HepG2 (cell line): ENCODE measurements around the gene CPS1. TPM values are rescaled to one million over a fixed set of nuclear protein-coding genes. Genes with fewer than 3 reads are reported as not detected.
A peak's percentile ranks its signal among the peaks of the same experiment; 100 is the strongest.

Experiments
- ATAC-seq: fragments of 200-7000 bp; cut with Tn5 transposase; 3 replicates; pipeline ENCODE4 v1.9.1; 2020; ENCODE audit warnings: mild to moderate bottlenecking, moderate library complexity
- BruUV-seq: library from RNA; stranded (reverse); fragments of 400-500 nt; replicated peaks from 2 replicates; lab custom pipeline; 2021; lab: Mats Ljungman, UMichigan
- CTCF ChIA-PET: fragments of 300-600 bp; formaldehyde crosslinking; extraction: SDS; loops from one replicate; lab custom pipeline; 2021; ENCODE audit warnings: low total read pairs, inconsistent platforms, low intra/inter-chr PET ratio; lab: Yijun Ruan, JAX
- POLR2A ChIA-PET: fragments of 350-600 bp; sonication (Branson Sonifier 250); formaldehyde crosslinking; loops from one replicate; lab custom pipeline; 2020; ENCODE audit warnings: antibody characterized with exemption, inconsistent platforms; lab: Yijun Ruan, JAX
- DNase-seq: peaks from one replicate; pipeline ENCODE4 v3.0.0-alpha.2; 2015; ENCODE audit warnings: low spot score
- FAIRE-seq: peaks from 3 replicates; lab custom pipeline; 2011; peaks lifted over from hg19 to GRCh38; lab: Jason Lieb, UNC
- H2AFZ ChIP-seq: one replicate; pipeline ENCODE4 v1.6.1; 2011; ENCODE audit warnings: low read length, inconsistent platforms
- H3K27ac ChIP-seq: fragments of 300-600 bp; 3 replicates; pipeline ENCODE4 v1.8.0; 2011; ENCODE audit warnings: mixed run types, mild to moderate bottlenecking, mixed read lengths, low read length, inconsistent platforms; ENCODE audit not compliant: insufficient read depth; ENCODE audit errors: extremely low read length
- H3K27me3 ChIP-seq, 2 experiments: fragments of 200-600 bp in 1 of 2; 2 replicates in 1 of 2; 3 replicates in 1 of 2; pipeline versions ENCODE4 v1.6.0 to v1.8.0; 2011; ENCODE audit warnings: low read length in 2 of 2, mild to moderate bottlenecking in 2 of 2, moderate library complexity in 2 of 2, inconsistent platforms in 1 of 2; ENCODE audit not compliant: insufficient read depth in 2 of 2, control insufficient read depth in 1 of 2
- H3K36me3 ChIP-seq, 2 experiments: fragments of 200-600 bp in 1 of 2; replicated peaks in 1 of 2; 2 replicates in 1 of 2; 3 replicates in 1 of 2; pipeline versions ENCODE4 v1.5.1 to v1.8.0; 2011; ENCODE audit warnings: low read length in 2 of 2, inconsistent platforms in 1 of 2; ENCODE audit not compliant: insufficient read depth in 2 of 2, control insufficient read depth in 1 of 2
- H3K4me1 ChIP-seq: 2 replicates; pipeline ENCODE4 v1.5.1; 2012; ENCODE audit warnings: low read length, inconsistent platforms; ENCODE audit not compliant: insufficient read depth
- H3K4me2 ChIP-seq: 2 replicates; pipeline ENCODE4 v1.6.0; 2011; ENCODE audit warnings: low read depth, low read length, inconsistent platforms
- H3K4me3 ChIP-seq, 3 experiments: fragments of 200-600 bp in 1 of 3; sonication (generic), shearing (Covaris generic) in 1 of 3; replicated peaks in 1 of 3; 2 replicates each; pipeline ENCODE4 v1.5.1; 2011 to 2016; ENCODE audit warnings: low read length in 3 of 3, inconsistent platforms in 2 of 3, low read depth in 2 of 3, mild to moderate bottlenecking in 2 of 3, control low read depth in 1 of 3, mixed read lengths in 1 of 3; ENCODE audit not compliant: insufficient read depth in 1 of 3
- H3K79me2 ChIP-seq: one replicate; pipeline ENCODE4 v1.6.1; 2011; ENCODE audit warnings: low read length, inconsistent platforms; ENCODE audit not compliant: insufficient read depth
- H3K9ac ChIP-seq: 2 replicates; pipeline ENCODE4 v1.6.0; 2011; ENCODE audit warnings: mild to moderate bottlenecking, low read depth, low read length, inconsistent platforms; ENCODE audit not compliant: insufficient read depth
- H3K9me3 ChIP-seq: 2 replicates; pipeline ENCODE4 v1.5.1; 2012; ENCODE audit warnings: mild to moderate bottlenecking, low read length
- H4K20me1 ChIP-seq: 2 replicates; pipeline ENCODE4 v1.6.0; 2011; ENCODE audit warnings: inconsistent platforms, mild to moderate bottlenecking, low read length, moderate library complexity; ENCODE audit not compliant: insufficient read depth
- ARID5B ChIP-seq: IDR thresholded peaks from 2 replicates; pipeline ENCODE4 v1.4.0; 2020; ENCODE audit warnings: mild to moderate bottlenecking, missing genetic modification reagents
- ASH2L ChIP-seq: fragments of 300-600, 200-600 bp; sonication (generic); IDR thresholded peaks from 2 replicates; pipeline ENCODE4 v1.7.0; 2017; ENCODE audit warnings: low read depth, mild to moderate bottlenecking, moderate library complexity, mixed read lengths, low read length; ENCODE audit not compliant: insufficient read length
- ATF7 ChIP-seq, 2 experiments: fragments of 450-650 bp in 1 of 2; sonication (generic) in 1 of 2; formaldehyde crosslinking in 1 of 2; IDR thresholded peaks; 2 replicates each; pipeline versions ENCODE4 v1.4.0 to v1.6.1; 2016 to 2020; ENCODE audit warnings: antibody characterized with exemption in 1 of 2, mild to moderate bottlenecking in 1 of 2, missing genetic modification reagents in 1 of 2
- CREB1 ChIP-seq, 2 experiments: fragments of 450-650 bp in 1 of 2; IDR thresholded peaks; 2 replicates each; pipeline ENCODE4 v1.6.1; 2016 to 2017; ENCODE audit warnings: control low read depth in 1 of 2, mild to moderate bottlenecking in 1 of 2, missing compliant biosample characterization in 1 of 2, missing genetic modification characterization in 1 of 2
- NFRKB ChIP-seq: fragments of 450-650 bp; IDR thresholded peaks from 2 replicates; pipeline ENCODE4 v1.6.1; 2017
- TOE1 ChIP-seq: sonication (generic); formaldehyde crosslinking; IDR thresholded peaks from 2 replicates; pipeline ENCODE4 v1.4.0; 2020; ENCODE audit warnings: mild to moderate bottlenecking, missing genetic modification reagents
- ZNF382 ChIP-seq: sonication (generic); formaldehyde crosslinking; IDR thresholded peaks from 2 replicates; pipeline ENCODE4 v1.5.0; 2020; ENCODE audit warnings: missing genetic modification reagents, mild to moderate bottlenecking, borderline replicate concordance
- ZNF713 ChIP-seq: sonication (generic); formaldehyde crosslinking; IDR thresholded peaks from 2 replicates; pipeline ENCODE4 v1.4.0; 2020; ENCODE audit warnings: mild to moderate bottlenecking, missing genetic modification reagents
- ZSCAN9 ChIP-seq: IDR thresholded peaks from 2 replicates; pipeline ENCODE4 v1.6.1; 2016; ENCODE audit warnings: borderline replicate concordance
- WGBS: methylation state at CpG from one replicate; pipeline ENCODE4 v1.1.6; 2017; ENCODE audit warnings: low lambda C conversion rate; 5-methylcytosine and 5-hydroxymethylcytosine counted together
- in situ Hi-C: cut with HindIII; loops from 2 replicates; pipeline ENCODE4 v1.10.0; 2017; ENCODE audit warnings: low pct_unique_long_range_greater_than_20kb; ENCODE audit not compliant: extremely low pct_ligation_motif_present
- intact Hi-C: fragments of 100-400 bp; cut with micrococcal nuclease; formaldehyde crosslinking; loops from one replicate; pipeline ENCODE4 v1.10.0; 2022; ENCODE audit not compliant: unreplicated experiment
- polyA plus RNA-seq, 8 experiments: library from polyadenylated mRNA; depleted of rRNA in 3 of 8; stranded (reverse) in 7 of 8; unstranded in 1 of 8; fragments of >200 nt; fragmentation: Illumina TruSeq in 4 of 8; extraction: Trizol in 4 of 8; gene quantifications; 2 replicates each; pipeline versions ENCODE4 v1.2.1 to v1.2.3, GENCODE V29; 2011 to 2016; ENCODE audit warnings: low read depth in 4 of 8, missing spikeins in 1 of 8, mixed read lengths in 1 of 8; ENCODE audit not compliant: insufficient read depth in 1 of 8
- total RNA-seq, 5 experiments: library from RNA; depleted of rRNA; stranded (reverse); fragments of >200 nt; fragmentation: Illumina TruSeq; extraction: Trizol; gene quantifications; 2 replicates each; pipeline ENCODE4 v1.2.3, GENCODE V29; 2016; ENCODE audit warnings: low read depth in 1 of 5

CPS1 gene
- total and polyA plus RNA-seq, 2 of the 13 experiments (the other 11 are each of a cell fraction or from before 2014, with no cell fraction given): 24.4 to 51.7 TPM

- TF ChIP-seq ARID5B (CRISPR knock-in tag) (peak; percentile 47), TOE1 (CRISPR knock-in tag) (no peak)
Observed at GRCh38 chr2:210673117-210673516, 116.7 kb downstream of the CPS1 start (continued).

- Histone ChIP-seq H3K36me3 (0 out of 5 replicates have a peak, but pooled peaks cover 0 to 2% of the 10 kb centered on the region in 2 experiments), H4K20me1 (no peaks in the 10 kb centered on the region), H3K4me3 (no peak overlapping the region), H3K27me3 (no peaks in the 10 kb centered on the region), H3K79me2 (no peaks in the 10 kb centered on the region), H2AFZ (no peak overlapping the region), H3K4me2 (no peak overlapping the region), H3K4me1 (peaks cover 10% of the 10 kb centered on the region), H3K9ac (no peak overlapping the region), H3K9me3 (no peaks in the 10 kb centered on the region), H3K27ac (no peak overlapping the region)
- intact Hi-C loops (no loop called here), in situ Hi-C loops (no loop called here)
- no peak for DNase-seq
- WGBS: 91% methylated on average over 3 of the region's 3 CpGs
- ChIA-PET POLR2A (no interaction called here), CTCF (no interaction called here)
- no peak for ATAC-seq
- TF ChIP-seq CREB1 (IDR thresholded peaks at IDR 0.05) (peak; percentile 79), CREB1 (CRISPR knock-in tag; IDR thresholded peaks at IDR 0.05) (no peak), NFRKB (no peak), ZSCAN9 (CRISPR knock-in tag) (no peak), ZNF713 (CRISPR knock-in tag) (no peak), ZNF382 (no peak), ATF7 (IDR thresholded peaks at IDR 0.05) (peak; percentile 97), ATF7 (CRISPR knock-in tag; IDR thresholded peaks at IDR 0.05) (no peak), ASH2L (no peak)
- no TSS peak for BruUV-seq
- no peak for FAIRE-seq
Observed at GRCh38 chr2:210676067-210676466, 119.7 kb downstream of the CPS1 start.
